NOMO-1 treated with DMSO at 0.1 percent for 48 hours (cell line): ENCODE results near the gene CLCNKB.
A peak's percentile ranks its signal among the peaks of the same experiment; 100 is the strongest.
"Not testable (repeated sequence)": the region's sequence is repeated elsewhere in the genome, so short reads cannot be mapped to it uniquely, and the experiment has no call there.

Experiments used
- DNase-seq: peaks from one replicate; lab custom pipeline; 2025; ENCODE audit not compliant: unreplicated experiment; lab: John Stamatoyannopoulos, UW

The CLCNKB gene

DNA sequence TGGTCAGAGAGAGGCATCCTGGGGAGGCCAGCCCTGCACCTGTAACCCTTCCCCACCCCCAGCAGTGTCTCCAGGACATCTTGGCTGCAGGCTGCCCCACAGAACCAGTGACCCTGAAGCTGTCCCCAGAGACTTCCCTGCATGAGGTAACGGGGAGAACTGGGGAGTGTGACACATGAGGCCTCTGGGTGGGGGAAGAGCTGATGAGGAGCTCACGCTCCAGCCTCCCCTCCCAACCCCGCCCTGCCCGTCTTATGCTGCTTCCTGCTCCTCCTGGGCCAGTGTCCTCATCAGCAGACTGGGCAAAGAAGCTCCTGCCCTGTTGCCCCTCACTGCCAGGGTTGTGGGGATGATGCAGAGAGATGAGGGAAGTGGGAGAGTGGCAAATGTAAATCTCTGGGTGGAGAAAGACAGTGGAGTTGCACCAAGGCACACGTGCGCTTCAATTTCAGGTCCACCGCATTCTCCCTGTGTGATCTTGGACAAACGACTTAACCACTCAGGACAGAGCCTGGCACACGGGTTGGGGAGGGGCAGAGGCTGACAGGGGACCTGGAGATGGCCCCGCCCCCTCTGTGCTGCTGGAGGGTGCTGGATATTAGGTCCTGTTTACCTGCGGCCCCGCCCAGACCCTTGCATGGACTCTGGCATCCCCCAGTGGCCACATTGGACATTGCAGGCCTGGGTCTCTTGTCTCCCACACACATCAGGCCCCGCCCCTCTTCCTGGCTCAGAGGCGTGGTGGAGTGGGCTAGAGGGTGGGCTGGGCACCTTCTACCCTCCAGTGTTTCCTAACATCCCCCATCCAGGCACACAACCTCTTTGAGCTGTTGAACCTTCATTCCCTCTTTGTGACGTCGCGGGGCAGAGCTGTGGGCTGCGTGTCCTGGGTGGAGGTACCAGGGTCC lies 12.3 kb downstream of the CLCNKB start:
- peak; percentile 56 for DNase-seq

DNA sequence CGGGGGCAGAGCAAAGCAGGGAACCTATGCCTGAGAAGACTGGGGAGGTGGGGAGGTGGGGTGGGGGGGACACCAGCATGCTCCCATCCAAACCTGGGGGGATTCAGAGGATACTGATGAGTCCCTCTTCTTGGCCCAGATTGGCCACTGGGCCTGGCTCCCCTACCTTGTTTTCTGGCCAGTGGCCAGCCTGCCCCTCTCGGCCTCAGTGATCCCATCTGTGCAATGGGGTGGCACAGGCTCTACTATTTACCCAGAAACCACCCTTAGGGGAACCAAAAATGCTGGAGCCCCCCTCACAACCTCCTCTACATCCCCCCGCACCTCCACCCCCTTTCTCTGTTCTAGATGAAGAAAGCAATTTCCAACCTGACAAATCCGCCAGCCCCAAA lies 12.9 kb downstream of the CLCNKB start:
- DNase-seq = not testable (repeated sequence)

- not testable (repeated sequence) for DNase-seq
These were observed 13.8 kb downstream of the CLCNKB start for GRCh38 chr1:16057314-16057915.

DNA sequence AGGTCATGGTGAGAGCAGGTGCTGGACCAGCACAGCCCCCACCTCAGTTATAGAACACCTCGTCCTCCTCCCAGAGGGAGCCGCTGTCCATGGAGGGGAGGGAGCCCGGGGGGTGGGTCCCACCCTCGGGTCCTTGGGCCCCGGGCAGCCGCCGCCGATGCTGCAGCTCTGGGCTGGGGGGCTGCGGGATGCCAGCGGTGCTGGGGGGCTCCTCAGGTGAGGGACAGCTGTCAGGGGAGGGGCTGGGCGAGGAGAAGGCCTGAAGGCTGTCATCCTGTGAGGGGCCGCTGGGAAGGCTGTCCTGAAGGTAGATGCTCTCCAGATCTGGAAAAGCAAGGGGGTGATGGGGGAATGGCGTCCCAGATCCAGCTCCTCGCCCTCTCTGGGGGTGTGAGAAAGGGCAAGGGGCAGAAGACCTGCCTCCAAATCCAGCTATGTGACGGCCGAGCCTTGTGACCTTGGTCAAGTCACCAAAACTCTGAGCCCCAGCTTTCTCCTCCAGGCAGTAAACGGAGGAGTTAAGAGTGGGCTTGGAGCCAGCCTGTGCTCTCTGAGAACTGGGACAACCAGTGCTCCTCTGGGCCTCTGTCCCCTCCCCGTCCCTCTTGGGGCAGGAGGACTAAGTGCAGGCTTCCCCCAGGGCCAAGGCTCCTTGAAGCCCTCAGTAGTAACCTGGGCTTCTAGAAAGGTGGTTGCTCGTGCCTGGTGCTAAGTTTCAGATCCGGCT lies 15.0 kb downstream of the CLCNKB start:
- not testable (repeated sequence) for DNase-seq

GRCh38 chr1:16061266-16061665 lies 17.7 kb downstream of the CLCNKB start:
- DNase-seq = no peak

DNA sequence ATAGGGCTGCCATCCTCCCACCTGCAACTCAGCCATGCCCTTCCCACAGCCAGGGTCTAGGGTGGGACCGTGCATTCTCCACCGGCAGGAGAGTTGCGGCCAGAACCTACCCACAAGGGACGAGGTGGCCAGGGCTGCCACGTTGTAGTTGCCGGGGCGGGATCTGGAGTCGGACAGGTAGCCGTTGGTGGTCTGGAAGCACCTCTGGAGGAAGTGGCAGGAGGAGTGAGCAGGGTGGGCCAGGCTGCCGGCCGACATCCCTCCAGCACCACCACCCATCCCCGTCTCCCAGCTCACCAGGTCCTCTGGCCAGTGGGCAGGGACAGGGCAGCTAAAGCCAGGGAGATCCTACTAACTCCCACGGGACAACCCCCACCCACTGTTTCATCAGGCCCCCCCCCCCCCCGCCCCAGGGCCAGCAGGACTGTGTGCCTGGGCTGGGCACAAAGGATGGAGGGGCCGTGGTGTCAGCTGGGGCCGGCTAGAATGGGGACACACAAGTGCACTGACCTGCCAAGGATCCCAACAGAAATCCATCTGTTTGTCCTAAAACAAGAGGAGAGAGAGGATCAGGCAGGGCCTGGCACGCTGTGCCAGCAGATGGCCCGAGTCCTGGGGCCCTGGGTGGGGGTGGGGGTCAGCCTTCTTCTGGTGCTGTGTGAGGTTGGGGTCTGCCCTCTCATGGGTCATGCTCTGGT lies 18.6 kb downstream of the CLCNKB start:
- not testable (repeated sequence) for DNase-seq

- DNase-seq = not testable (repeated sequence)
These were observed 19.1 kb downstream of the CLCNKB start for GRCh38 chr1:16062687-16063075.

- DNase-seq = no peak
These were observed 19.7 kb downstream of the CLCNKB start for GRCh38 chr1:16063226-16063829.

GRCh38 chr1:16063921-16064320 lies 20.3 kb downstream of the CLCNKB start:
- no peak for DNase-seq

- DNase-seq = no peak
These were observed 21.1 kb downstream of the CLCNKB start for GRCh38 chr1:16064536-16065268.

DNA sequence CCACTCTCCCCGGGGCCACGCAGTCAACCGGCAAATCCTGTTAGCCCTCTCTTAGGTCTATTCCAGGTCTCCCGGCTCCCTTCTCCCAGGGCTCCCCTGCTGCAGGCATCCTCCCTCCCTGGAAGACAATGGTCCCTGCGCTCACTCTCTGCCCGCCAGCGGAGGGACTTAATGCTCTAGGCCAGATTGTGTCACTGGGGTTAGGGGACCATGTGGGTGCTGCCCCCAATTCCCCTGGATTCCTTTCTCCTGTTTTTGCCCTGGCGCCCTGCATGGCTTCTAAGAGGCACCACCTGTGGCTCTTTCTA lies 21.6 kb downstream of the CLCNKB start:
- DNase-seq = no peak

DNA sequence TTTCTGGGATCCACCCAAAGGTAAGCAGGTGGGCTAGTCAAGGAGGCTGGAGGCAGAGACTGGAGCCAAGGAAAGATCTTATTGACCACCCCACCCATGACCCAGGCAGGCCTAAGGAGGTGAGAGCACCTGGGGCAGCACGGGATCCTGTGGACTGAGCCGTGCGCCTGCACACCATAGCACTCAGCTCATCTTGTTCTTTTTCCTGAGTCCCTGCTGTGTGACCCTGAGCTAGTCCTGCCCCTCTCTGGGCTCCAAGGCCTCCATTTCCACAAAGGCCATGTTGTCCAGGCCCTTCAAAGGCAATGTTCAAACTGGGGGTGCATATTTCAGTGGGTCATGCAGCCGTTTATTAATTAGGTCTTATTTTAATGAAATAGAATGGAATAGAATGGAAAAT lies 22.7 kb downstream of the CLCNKB start:
- DNase-seq = no peak

- no peak for DNase-seq
These were observed 23.7 kb downstream of the CLCNKB start for GRCh38 chr1:16067127-16067768.

- DNase-seq = no peak
These were observed 24.4 kb downstream of the CLCNKB start for GRCh38 chr1:16067933-16068332.

- DNase-seq = no peak
These were observed 25.0 kb downstream of the CLCNKB start for GRCh38 chr1:16068356-16069270.

DNA sequence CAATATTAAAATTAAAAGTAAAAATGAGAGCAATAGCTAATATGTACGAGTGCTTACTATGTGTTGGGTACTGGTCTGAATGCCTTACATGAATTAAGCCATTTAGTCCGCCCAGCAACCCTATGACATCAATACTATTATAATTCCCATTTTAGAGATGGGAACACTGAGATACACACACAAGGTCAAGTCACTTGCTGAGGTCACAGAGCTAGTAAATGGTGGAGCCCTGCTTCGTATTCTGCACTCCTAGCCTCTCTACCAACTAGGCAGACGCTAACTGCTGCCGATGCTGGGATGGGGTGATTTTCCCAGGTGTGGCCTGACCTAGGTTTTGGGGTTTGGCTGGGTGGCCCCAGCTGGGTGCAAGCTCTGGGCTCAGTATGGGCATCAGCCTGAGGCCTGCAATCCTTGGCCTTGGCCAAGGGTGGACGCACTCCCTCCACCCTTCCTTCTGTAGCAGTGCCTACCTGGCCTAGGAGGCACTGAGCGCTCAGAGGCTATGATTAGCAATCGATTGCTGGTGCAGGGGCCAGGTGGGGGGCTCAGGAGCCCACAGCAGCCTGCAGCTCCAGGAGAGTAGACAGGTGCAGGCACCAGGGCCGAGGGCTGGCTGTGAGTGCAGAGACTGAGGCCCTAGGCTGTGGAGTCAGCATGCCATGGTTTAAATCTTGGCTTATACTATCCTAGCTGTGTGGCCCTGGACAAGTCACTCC lies 27.2 kb downstream of the CLCNKB start:
- no peak for DNase-seq

DNA sequence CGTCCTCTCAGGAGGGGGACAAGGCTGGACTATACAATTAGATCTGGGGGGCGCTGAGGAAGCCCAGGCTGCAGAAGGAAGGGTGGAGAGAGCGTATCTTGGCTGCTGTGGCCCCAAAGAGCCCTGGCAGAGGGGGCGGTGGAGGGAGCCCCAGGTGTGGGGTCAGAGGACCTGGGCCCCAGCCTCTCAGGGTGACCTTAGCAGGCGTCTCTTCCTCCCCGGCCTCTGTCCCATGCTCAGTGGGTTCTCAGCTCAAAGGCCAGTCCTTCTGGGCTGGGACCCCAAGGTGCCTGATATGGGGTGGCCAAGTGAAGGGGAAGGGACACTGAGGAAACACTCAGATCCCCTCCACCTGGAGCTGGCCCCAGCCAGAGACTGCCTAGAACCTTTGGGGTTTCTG lies 28.0 kb downstream of the CLCNKB start:
- no peak for DNase-seq

- no peak for DNase-seq
These were observed 28.5 kb downstream of the CLCNKB start for GRCh38 chr1:16072095-16072494.
